Naive thymus-derived CD8-positive, alpha-beta T cell (primary cell): Measurements from ENCODE around the gene MUC20. TPM values are rescaled to one million over a fixed set of nuclear protein-coding genes. Genes with fewer than 3 reads are reported as not detected.
"Not testable (repeated sequence)": the region's sequence is repeated elsewhere in the genome, so short reads cannot be mapped to it uniquely, and the experiment has no call there.

ENCODE experiments used
- ATAC-seq, 2 donors: fragments of 150-1000 bp; cut with Tn5 transposase in 1 of 2; sonication (Bioruptor Pico), chemical (Tn5 transposase) in 1 of 2; 1 replicate in 1 of 2; 2 replicates in 1 of 2; pipeline ENCODE4 v1.10.0; 2021; ENCODE audit warnings: mild to moderate bottlenecking in 2 of 2, moderate library complexity in 2 of 2
- POLR2A ChIA-PET: fragments of 350-600 bp; sonication (Branson Sonifier 250); formaldehyde crosslinking; loops from one replicate; lab custom pipeline; 2021; ENCODE audit warnings: antibody characterized with exemption; lab: Charles Lee
- DNase-seq, 10 donors: peaks; one replicate each; pipeline versions ENCODE4 v3.0.0 to v3.0.0-alpha.2; 2020 to 2022
- H3K27ac Mint-ChIP-seq, 10 donors: one replicate each; pipeline ENCODE4 v1.8.0; 2020 to 2022; ENCODE audit warnings: mild to moderate bottlenecking in 10 of 10, mixed read lengths in 10 of 10, moderate library complexity in 4 of 10, inconsistent platforms in 1 of 10
- H3K27me3 Mint-ChIP-seq, 5 donors: one replicate each; pipeline ENCODE4 v1.8.0; 2021 to 2022; ENCODE audit warnings: mixed read lengths in 5 of 5
- H3K36me3 Mint-ChIP-seq, 3 donors: one replicate each; pipeline ENCODE4 v1.8.0; 2020 to 2022; ENCODE audit warnings: mixed read lengths in 3 of 3, mild to moderate bottlenecking in 2 of 3, inconsistent platforms in 1 of 3
- H3K4me1 Mint-ChIP-seq, 4 donors: one replicate each; pipeline ENCODE4 v1.8.0; 2021 to 2022; ENCODE audit warnings: mixed read lengths in 4 of 4
- H3K4me3 Mint-ChIP-seq, 10 donors: one replicate each; pipeline ENCODE4 v1.8.0; 2020 to 2022; ENCODE audit warnings: mild to moderate bottlenecking in 10 of 10, mixed read lengths in 10 of 10, moderate library complexity in 6 of 10, inconsistent platforms in 1 of 10
- H3K9me3 Mint-ChIP-seq, 9 donors: one replicate each; pipeline ENCODE4 v1.8.0; 2020 to 2022; ENCODE audit warnings: mixed read lengths in 9 of 9, mild to moderate bottlenecking in 3 of 9, inconsistent platforms in 1 of 9, moderate library complexity in 1 of 9
- microRNA-seq: library from miRNA; unstranded; fragments of <30 nt; microRNA quantifications from one replicate; pipeline ENCODE4 v1.2.0, GENCODE V29; 2022; ENCODE audit warnings: borderline microRNAs expressed
- polyA plus RNA-seq, 3 donors: library from polyadenylated mRNA; unstranded; fragments of 300-500 nt; fragmentation: Illumina TruSeq; gene quantifications; one replicate each; pipeline ENCODE4 v1.2.3, GENCODE V29; 2021
- total RNA-seq, 8 experiments: library from RNA in 2 of 8; stranded (reverse) in 2 of 8; gene quantifications; one replicate each; pipeline ENCODE4 v1.2.3 and lab custom pipeline; 2021 to 2026

MUC20 gene
- total and polyA plus RNA-seq, 5 experiments from 2014 or later = 0.21 to 11.7 (median 5.3) TPM; not detected in 1

- POLR2A ChIA-PET = no interaction called here
- H3K36me3 Mint-ChIP-seq = no peaks in the 10 kb centered on the region
- H3K27ac Mint-ChIP-seq = no peak overlapping the region
- H3K9me3 Mint-ChIP-seq = peaks cover 0 to 3% (median 0%) of the 10 kb centered on the region in 9 donors
- H3K4me1 Mint-ChIP-seq = peaks cover 0 to 1% (median 0%) of the 10 kb centered on the region in 4 donors
- DNase-seq (peak in 1 of 10 donors; percentile 27), ATAC-seq (no peak)
- H3K27me3 Mint-ChIP-seq = peaks cover 0 to 10% (median 2%) of the 10 kb centered on the region in 5 donors
- no peak overlapping the region for H3K4me3 Mint-ChIP-seq
Measured at GRCh38 chr3:195769551-195769950, 48.8 kb downstream of the MUC20 start.

DNA sequence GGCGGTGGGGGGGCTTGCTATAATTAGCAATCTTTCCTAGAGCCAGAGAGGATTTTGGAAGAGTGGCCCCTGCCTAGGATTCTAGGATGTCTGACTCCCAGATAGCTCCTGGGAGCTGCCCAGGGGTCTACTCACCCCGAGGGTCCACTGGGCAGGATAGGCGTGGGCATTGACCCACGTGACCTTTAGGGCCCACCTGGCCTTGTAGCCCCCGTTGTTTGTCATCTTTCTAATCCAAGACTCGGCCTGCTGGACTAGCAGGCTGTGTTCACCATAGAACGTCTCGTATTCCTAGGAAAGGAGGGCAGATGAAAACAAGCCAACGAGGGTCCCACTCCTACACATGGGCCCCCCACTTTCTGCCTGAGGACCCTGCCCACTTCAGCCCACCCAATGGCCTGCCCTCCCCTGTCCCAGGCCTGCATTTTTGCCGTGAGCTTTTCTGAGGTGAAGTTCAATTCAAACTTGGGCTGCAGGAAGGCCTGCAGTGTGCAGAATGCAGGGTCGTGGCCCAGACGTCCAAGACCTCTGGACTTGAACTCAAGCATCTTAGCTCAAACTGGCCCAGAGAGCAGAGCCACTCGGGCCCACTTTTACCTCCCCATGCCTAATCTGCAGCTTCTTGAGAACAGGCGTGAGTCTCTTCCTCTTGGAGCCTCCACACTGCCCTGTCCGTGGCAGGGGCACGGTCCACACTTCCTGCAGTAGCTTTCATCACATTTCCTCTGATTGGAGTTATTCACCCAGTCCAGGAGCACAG lies 49.5 kb downstream of the MUC20 start:
- Mint-ChIP-seq H3K9me3 (peaks cover 0 to 3% (median 0%) of the 10 kb centered on the region in 9 donors), H3K4me1 (peaks cover 0 to 1% (median 0%) of the 10 kb centered on the region in 4 donors), H3K27me3 (peaks cover 0 to 7% (median 0%) of the 10 kb centered on the region in 5 donors), H3K27ac (no peak overlapping the region), H3K4me3 (peak overlapping the region in 1 of 10 donors; percentile 12), H3K36me3 (no peaks in the 10 kb centered on the region)
- DNase-seq (peak in 1 of 10 donors; percentile 38), ATAC-seq (no peak)
- POLR2A ChIA-PET = no interaction called here

- POLR2A ChIA-PET, H3K27me3 Mint-ChIP-seq, H3K36me3 Mint-ChIP-seq, H3K4me1 Mint-ChIP-seq, H3K27ac Mint-ChIP-seq, H3K9me3 Mint-ChIP-seq, ATAC-seq, DNase-seq: not testable (repeated sequence)
- H3K4me3 Mint-ChIP-seq = peak overlapping the region in 1 of 10 donors; percentile 54
Measured at GRCh38 chr3:195770841-195771645, 50.3 kb downstream of the MUC20 start.

DNA sequence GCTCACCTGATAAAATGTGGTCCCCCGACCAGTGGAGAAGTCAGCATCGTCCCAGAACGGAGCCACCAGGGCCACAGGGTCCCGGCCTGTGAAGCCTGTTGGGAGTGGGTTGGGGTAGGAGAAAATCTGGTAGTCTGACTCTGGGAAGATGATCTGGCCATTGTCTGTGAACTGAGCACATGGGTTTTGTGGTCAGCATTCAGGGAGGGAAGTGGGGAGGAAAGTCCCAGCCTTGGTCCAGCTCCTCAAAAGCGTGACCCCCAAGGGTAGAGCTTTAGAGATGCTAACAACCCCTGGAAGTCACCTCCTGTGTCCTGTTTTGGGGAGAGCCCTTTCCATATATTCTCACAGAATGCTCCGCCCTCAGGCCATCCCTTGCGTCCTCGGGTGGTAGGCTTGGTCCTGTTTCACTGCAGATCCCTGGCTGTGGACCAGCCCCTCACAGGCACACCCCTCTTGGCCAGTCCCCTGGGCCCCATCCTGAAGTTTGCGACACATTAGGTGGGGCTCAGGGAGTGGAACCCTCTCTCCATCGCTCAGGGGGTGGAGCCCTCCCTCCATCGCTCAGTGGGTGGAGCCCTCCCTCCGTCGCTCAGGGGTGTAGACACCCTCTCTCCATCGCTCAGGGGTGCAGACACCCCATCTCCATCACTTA lies 51.0 kb downstream of the MUC20 start:
- peak in 1 of 10 donors; percentile 53 for DNase-seq
- no peaks in the 10 kb centered on the region for H3K36me3 Mint-ChIP-seq
- POLR2A ChIA-PET = no interaction called here
- H3K9me3 Mint-ChIP-seq = peaks cover 0 to 3% (median 0%) of the 10 kb centered on the region in 9 donors
- H3K27ac Mint-ChIP-seq = no peak overlapping the region
- H3K27me3 Mint-ChIP-seq = no peaks in the 10 kb centered on the region
- H3K4me3 Mint-ChIP-seq = peak overlapping the region in 1 of 10 donors; percentile 61
- no peak for ATAC-seq
- peaks cover 0 to 1% (median 0%) of the 10 kb centered on the region in 4 donors for H3K4me1 Mint-ChIP-seq

- Mint-ChIP-seq H3K27ac (no peak overlapping the region), H3K4me1 (peaks cover 3 to 10% (median 6%) of the 10 kb centered on the region in 4 donors), H3K4me3 (no peak overlapping the region), H3K27me3 (no peaks in the 10 kb centered on the region), H3K9me3 (peaks cover 0 to 13% (median 11%) of the 10 kb centered on the region in 9 donors), H3K36me3 (no peaks in the 10 kb centered on the region)
- POLR2A ChIA-PET = no interaction called here
- DNase-seq (no peak), ATAC-seq (no peak)
Measured at GRCh38 chr3:195773956-195774537, 53.3 kb downstream of the MUC20 start.

DNA sequence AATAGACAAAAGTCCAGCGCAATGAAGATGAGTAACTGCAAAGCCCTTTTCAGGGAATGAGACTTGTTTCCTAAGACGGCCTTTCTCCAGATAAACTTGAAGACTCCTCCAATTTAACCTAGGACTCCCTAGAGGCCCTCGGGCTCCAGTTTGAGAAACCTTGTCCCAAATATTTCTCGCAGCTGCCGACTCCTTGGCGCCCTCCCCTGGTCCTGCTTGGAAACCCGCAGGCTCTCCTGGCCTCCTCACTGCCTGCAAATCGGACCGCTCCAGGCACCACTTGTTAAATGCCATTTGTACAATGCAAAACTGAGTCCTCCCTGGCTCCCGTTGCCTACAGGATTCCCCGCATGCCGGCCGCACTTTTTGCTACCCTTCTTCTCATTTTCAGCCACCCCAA lies 54.1 kb downstream of the MUC20 start:
- Mint-ChIP-seq H3K27ac (no peak overlapping the region), H3K9me3 (peaks cover 0 to 22% (median 15%) of the 10 kb centered on the region in 9 donors), H3K27me3 (no peaks in the 10 kb centered on the region), H3K36me3 (no peaks in the 10 kb centered on the region), H3K4me3 (no peak overlapping the region), H3K4me1 (peaks cover 3 to 19% (median 14%) of the 10 kb centered on the region in 4 donors)
- DNase-seq (no peak), ATAC-seq (no peak)
- POLR2A ChIA-PET = no interaction called here

GRCh38 chr3:195777975-195778374 lies 57.2 kb downstream of the MUC20 start:
- peaks cover 0 to 9% (median 0%) of the 10 kb centered on the region in 3 donors for H3K36me3 Mint-ChIP-seq
- peak overlapping the region in 6 of 10 donors; percentile 10 to 81 (median 66) for H3K27ac Mint-ChIP-seq
- POLR2A ChIA-PET = no interaction called here
- peaks cover 0 to 50% (median 38%) of the 10 kb centered on the region in 9 donors for H3K9me3 Mint-ChIP-seq
- H3K27me3 Mint-ChIP-seq = no peaks in the 10 kb centered on the region
- peaks cover 18 to 46% (median 38%) of the 10 kb centered on the region in 4 donors for H3K4me1 Mint-ChIP-seq
- peak overlapping the region in 1 of 10 donors; percentile 60 for H3K4me3 Mint-ChIP-seq
- DNase-seq (no peak), ATAC-seq (no peak)

DNA sequence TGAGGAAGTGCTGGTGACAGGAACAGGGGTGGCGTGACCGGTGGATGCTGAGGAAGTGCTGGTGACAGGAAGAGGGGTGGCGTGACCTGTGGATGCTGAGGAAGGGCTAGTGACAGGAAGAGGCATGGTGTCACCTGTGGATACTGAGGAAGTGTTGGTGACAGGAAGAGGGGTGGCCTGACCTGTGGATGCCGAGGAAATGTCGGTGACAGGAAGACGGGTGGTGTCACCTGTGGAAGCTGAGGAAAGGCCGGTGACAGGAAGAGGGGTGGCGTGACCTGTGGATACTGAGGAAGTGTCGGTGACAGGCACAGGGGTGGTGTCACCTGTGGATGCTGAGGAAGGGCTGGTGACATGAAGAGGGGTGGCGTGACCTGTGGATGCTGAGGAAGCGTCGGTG lies 60.5 kb downstream of the MUC20 start:
- peaks cover 43 to 77% (median 66%) of the 10 kb centered on the region in 4 donors for H3K4me1 Mint-ChIP-seq
- H3K4me3 Mint-ChIP-seq = peak overlapping the region in 9 of 10 donors; percentile 8 to 70 (median 61)
- peaks cover 0 to 82% (median 65%) of the 10 kb centered on the region in 9 donors for H3K9me3 Mint-ChIP-seq
- ATAC-seq, H3K27me3 Mint-ChIP-seq, DNase-seq, POLR2A ChIA-PET: not testable (repeated sequence)
- peaks cover 0 to 21% (median 12%) of the 10 kb centered on the region in 3 donors for H3K36me3 Mint-ChIP-seq
- H3K27ac Mint-ChIP-seq = peak overlapping the region; percentile 44 to 97 (median 87)

Small RNA genes within 50 kb of the gene (microRNA-seq; reads per million reads assigned to microRNA genes)
- gene MIR570 = 1.4 reads per million

Other genes starting within 250 kb of the MUC20 start
- gene PPP1R2, start 177.7 kb upstream of the MUC20 start, total RNA-seq = 100 to 1,000 TPM; 140 to 147 TPM
- 100 to 1,000 TPM; 244 to 265 (median 245) TPM for gene PPP1R2, start 177.7 kb upstream of the MUC20 start, polyA plus RNA-seq
- gene APOD, start 137.0 kb upstream of the MUC20 start, total RNA-seq = not detected
- gene APOD, start 137.0 kb upstream of the MUC20 start, polyA plus RNA-seq = not detected
- not detected for gene MUC4, start 91.0 kb downstream of the MUC20 start, total RNA-seq
- not detected for gene MUC4, start 91.0 kb downstream of the MUC20 start, polyA plus RNA-seq
- 100 to 1,000 TPM; 146 to 149 TPM for gene TNK2, start 187.6 kb downstream of the MUC20 start, total RNA-seq
- gene TNK2, start 187.6 kb downstream of the MUC20 start, polyA plus RNA-seq = 1 to 10 TPM; 1.3 to 2.5 (median 1.6) TPM